IMR-90 (cell line): Measurements from ENCODE around the gene SLC6A4. TPM values are rescaled to one million over a fixed set of nuclear protein-coding genes. Genes with fewer than 3 reads are reported as not detected.

Source experiments
- ATAC-seq: fragments of 200-7000 bp; cut with Tn5 transposase; 2 replicates; pipeline ENCODE4 v1.9.1; 2020; ENCODE audit warnings: low read depth, mild to moderate bottlenecking, moderate library complexity
- BruUV-seq: library from RNA; stranded (reverse); fragments of 400-500 nt; replicated peaks from 2 replicates; lab custom pipeline; 2021; lab: Mats Ljungman, UMichigan
- CTCF ChIA-PET: fragments of 300-600 bp; formaldehyde crosslinking; extraction: SDS; loops from one replicate; lab custom pipeline; 2021; ENCODE audit warnings: antibody characterized with exemption; lab: Yijun Ruan, JAX
- POLR2A ChIA-PET: fragments of 300-600 bp; sonication (Branson Sonifier 250); formaldehyde crosslinking; loops from one replicate; lab custom pipeline; 2022; ENCODE audit warnings: antibody characterized with exemption; ENCODE audit not compliant: unreplicated experiment; lab: Charles Lee
- DNase-seq: peaks from one replicate; pipeline ENCODE4 v3.0.0; 2013
- H2AFZ ChIP-seq: replicated peaks from 2 replicates; pipeline ENCODE3; 2013; ENCODE audit warnings: low read length, mild to moderate bottlenecking; ENCODE audit not compliant: poor library complexity
- H2AK5ac ChIP-seq: 2 replicates; pipeline ENCODE4 v1.6.1; 2013; ENCODE audit warnings: low read depth, low read length, inconsistent platforms
- H2AK9ac ChIP-seq: replicated peaks from 2 replicates; pipeline ENCODE3; 2013; ENCODE audit warnings: mild to moderate bottlenecking, low read depth, low read length, moderate library complexity; ENCODE audit not compliant: poor library complexity
- H2BK120ac ChIP-seq: 2 replicates; pipeline ENCODE4 v1.6.1; 2013; ENCODE audit warnings: low read depth, low read length, inconsistent platforms
- H2BK15ac ChIP-seq: 3 replicates; pipeline ENCODE4 v1.6.1; 2013; ENCODE audit warnings: low read depth, low read length, inconsistent platforms
- H2BK20ac ChIP-seq: 2 replicates; pipeline ENCODE4 v1.6.1; 2013; ENCODE audit warnings: low read depth, mild to moderate bottlenecking, inconsistent platforms, low read length, moderate library complexity
- H2BK5ac ChIP-seq: 2 replicates; pipeline ENCODE4 v1.6.1; 2013; ENCODE audit warnings: mild to moderate bottlenecking, low read depth, low read length, inconsistent platforms; ENCODE audit not compliant: poor library complexity, severe bottlenecking
- H3K14ac ChIP-seq: replicated peaks from 2 replicates; pipeline ENCODE4 v1.6.1; 2013; ENCODE audit warnings: low read depth, low read length, inconsistent platforms
- H3K18ac ChIP-seq: 2 replicates; pipeline ENCODE4 v1.6.1; 2013; ENCODE audit warnings: low read depth, low read length, control low read depth
- H3K23ac ChIP-seq: 2 replicates; pipeline ENCODE4 v1.6.1; 2013; ENCODE audit warnings: low read depth, low read length, inconsistent platforms
- H3K27ac ChIP-seq: 2 replicates; pipeline ENCODE4 v1.5.1; 2013; ENCODE audit warnings: mild to moderate bottlenecking, control low read depth, low read length; ENCODE audit not compliant: insufficient read depth
- H3K27me3 ChIP-seq: 2 replicates; pipeline ENCODE4 v1.6.1; 2013; ENCODE audit warnings: low read length; ENCODE audit not compliant: control insufficient read depth, insufficient read depth
- H3K36me3 ChIP-seq: 2 replicates; pipeline ENCODE4 v1.6.1; 2013; ENCODE audit warnings: low read length, mixed read lengths; ENCODE audit not compliant: control insufficient read depth, insufficient read depth
- H3K4ac ChIP-seq: 2 replicates; pipeline ENCODE4 v1.6.1; 2013; ENCODE audit warnings: low read depth, low read length, inconsistent platforms
- H3K4me1 ChIP-seq: 2 replicates; pipeline ENCODE4 v1.6.1; 2013; ENCODE audit warnings: low read length, mixed read lengths; ENCODE audit not compliant: control insufficient read depth, insufficient read depth
- H3K4me2 ChIP-seq: 2 replicates; pipeline ENCODE4 v1.6.1; 2013; ENCODE audit warnings: low read depth, mild to moderate bottlenecking, control low read depth, low read length, moderate library complexity
- H3K4me3 ChIP-seq: 2 replicates; pipeline ENCODE4 v1.5.1; 2013; ENCODE audit warnings: low read depth, mild to moderate bottlenecking, control low read depth, low read length, moderate library complexity; ENCODE audit not compliant: insufficient read depth
- H3K56ac ChIP-seq: 2 replicates; pipeline ENCODE4 v1.6.1; 2013; ENCODE audit warnings: low read length, inconsistent platforms; ENCODE audit not compliant: insufficient read depth; ENCODE audit errors: extremely low read depth
- H3K79me1 ChIP-seq, 2 experiments: 2 replicates each; pipeline ENCODE4 v1.6.1; 2013; ENCODE audit warnings: low read length in 2 of 2, inconsistent platforms in 1 of 2, low read depth in 1 of 2
- H3K9ac ChIP-seq: 2 replicates; pipeline ENCODE4 v1.6.1; 2013; ENCODE audit warnings: low read depth, low read length, control low read depth
- H3K9me1 ChIP-seq: 2 replicates; pipeline ENCODE4 v1.6.1; 2013; ENCODE audit warnings: low read length, inconsistent platforms; ENCODE audit not compliant: insufficient read depth
- H3K9me3 ChIP-seq: 2 replicates; pipeline ENCODE4 v1.6.1; 2013; ENCODE audit warnings: low read length; ENCODE audit not compliant: control insufficient read depth, insufficient read depth
- H4K20me1 ChIP-seq: 2 replicates; pipeline ENCODE4 v1.6.1; 2013; ENCODE audit warnings: low read length, inconsistent platforms; ENCODE audit not compliant: insufficient read depth
- H4K5ac ChIP-seq: 2 replicates; pipeline ENCODE4 v1.6.1; 2013; ENCODE audit warnings: mild to moderate bottlenecking, low read depth, low read length, control low read depth
- H4K8ac ChIP-seq, 2 experiments: 2 replicates each; pipeline ENCODE4 v1.6.1; 2013; ENCODE audit warnings: low read depth in 2 of 2, low read length in 2 of 2, control low read depth in 1 of 2, inconsistent platforms in 1 of 2
- H4K91ac ChIP-seq: 2 replicates; pipeline ENCODE4 v1.6.1; 2013; ENCODE audit warnings: low read depth, low read length, inconsistent platforms; ENCODE audit not compliant: insufficient read depth
- BHLHE40 ChIP-seq: fragments of 150-350 bp; IDR thresholded peaks from 2 replicates; pipeline ENCODE4 v1.6.1; 2016; ENCODE audit warnings: mild to moderate bottlenecking, low read depth, low read length
- CHD1 ChIP-seq: IDR thresholded peaks from 2 replicates; pipeline ENCODE4 v1.6.1; 2012; ENCODE audit warnings: low read depth, low read length, improper control_type of control experiment
- FOS ChIP-seq: fragments of 150-350 bp; IDR thresholded peaks from 2 replicates; pipeline ENCODE4 v1.6.1; 2016; ENCODE audit warnings: low read depth, low read length
- MAFK ChIP-seq: IDR thresholded peaks from 2 replicates; pipeline ENCODE4 v1.6.1; 2012; ENCODE audit warnings: low read depth, low read length, improper control_type of control experiment
- RAD21 ChIP-seq: IDR thresholded peaks from 2 replicates; pipeline ENCODE4 v1.6.1; 2012; ENCODE audit warnings: low read length, improper control_type of control experiment
- RFX5 ChIP-seq: IDR thresholded peaks from 2 replicates; pipeline ENCODE4 v1.8.0; 2012; ENCODE audit warnings: low read depth, mild to moderate bottlenecking, low read length, moderate library complexity
- WGBS, 2 experiments: methylation state at CpG; one replicate each; pipeline versions ENCODE4 v1.1.5 to v1.1.7; 2013; ENCODE audit warnings: missing lambda C conversion rate in 2 of 2; ENCODE audit not compliant: insufficient read length in 1 of 2; ENCODE audit errors: extremely low coverage in 2 of 2; 5-methylcytosine and 5-hydroxymethylcytosine counted together
- dilution Hi-C: fragments of 300-500 bp; cut with HindIII; formaldehyde crosslinking; loops from one replicate; pipeline ENCODE4 v1.14.3; 2018; ENCODE audit warnings: low sequenced_read_pairs; ENCODE audit not compliant: unreplicated experiment
- in situ Hi-C: fragments of 300-500 bp; cut with MboI; formaldehyde crosslinking; loops from 3 replicates; pipeline ENCODE4 v1.14.3; 2019; ENCODE audit warnings: low sequenced_read_pairs, inconsistent platforms, mixed read lengths
- intact Hi-C: fragments of 100-400 bp; cut with micrococcal nuclease; formaldehyde crosslinking; loops from 2 replicates; pipeline ENCODE4 v1.10.0; 2022
- polyA plus RNA-seq, 3 experiments: library from polyadenylated mRNA; depleted of rRNA; stranded (reverse); fragments of >200 nt; gene quantifications; 2 replicates each; pipeline ENCODE4 v1.2.3, GENCODE V29; 2012; ENCODE audit warnings: low replicate concordance in 1 of 3
- total RNA-seq: library from RNA; depleted of rRNA; stranded (reverse); fragments of >200 nt; gene quantifications from 2 replicates; pipeline ENCODE4 v1.2.3, GENCODE V29; 2012
- TF ChIP-seq, protein P1 (sequence below): conservative IDR thresholded peaks from 2 replicates; pipeline ENCODE4 v1.5.1; 2012; ENCODE audit warnings: mild to moderate bottlenecking, low read depth, low read length, improper control_type of control experiment
- TF ChIP-seq, protein P2 (sequence below): fragments of 150-350 bp; IDR thresholded peaks from 2 replicates; pipeline ENCODE4 v1.6.1; 2017; ENCODE audit warnings: mild to moderate bottlenecking, antibody characterized with exemption, low read length, low read depth

The SLC6A4 gene
- total and polyA plus RNA-seq, 2 of the 4 experiments (the other 2 are of a cell fraction), result under 0.01 TPM; not detected in 1

DNA sequence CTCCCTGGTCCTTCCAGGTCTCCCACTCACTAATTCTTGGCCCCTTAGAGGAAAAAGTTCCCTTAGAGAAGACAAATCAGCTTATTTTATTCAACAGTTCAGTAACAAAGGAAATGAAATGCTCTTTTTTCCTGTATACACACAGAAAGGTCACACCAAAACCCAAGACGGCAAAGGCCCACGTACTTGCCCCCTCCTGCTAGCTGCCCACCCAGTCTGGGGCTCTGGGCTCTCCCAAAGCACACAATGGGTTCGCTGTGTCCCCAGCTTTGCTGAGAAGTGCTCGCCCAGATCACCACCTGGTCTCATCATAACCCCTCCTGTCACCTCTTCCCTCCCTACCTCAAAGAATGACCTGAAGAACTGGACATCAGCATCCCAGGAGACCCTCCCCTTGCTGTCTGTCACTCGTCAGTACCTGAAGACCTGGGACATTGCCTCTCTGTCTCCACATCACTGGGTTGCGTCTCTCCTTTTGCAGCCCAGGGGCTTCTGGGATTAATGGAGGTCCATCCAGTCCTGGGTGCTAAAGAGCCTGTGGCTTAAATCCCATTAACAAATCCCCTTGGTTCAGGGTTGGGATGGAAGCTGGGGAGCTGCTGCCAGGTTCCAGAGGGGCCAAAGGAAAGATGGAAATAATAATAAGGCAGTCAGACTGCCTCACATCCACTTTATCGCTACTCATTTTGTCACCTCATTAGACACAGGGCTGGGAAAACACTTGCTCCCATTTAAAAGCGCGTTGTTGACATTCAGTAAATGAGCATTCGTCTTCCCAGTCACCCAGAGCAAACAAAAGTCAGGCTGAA is 3.3 kb downstream of the SLC6A4 start:
- peak overlapping the region; percentile 62 for H2AK9ac ChIP-seq
- no peak overlapping the region for H2BK20ac ChIP-seq
- ChIA-PET POLR2A (no interaction called here), CTCF (no interaction called here)
- BruUV-seq, result no TSS peak
- no peaks in the 10 kb centered on the region for H3K79me1 ChIP-seq
- no peak overlapping the region for H3K9ac ChIP-seq
- no peaks in the 10 kb centered on the region for H3K9me3 ChIP-seq
- no peak for ATAC-seq
- H2BK5ac ChIP-seq, result no peak overlapping the region
- WGBS, 2 experiments, result 65% methylated on average over 4 of the region's 10 CpGs; no CpG with 5 or more reads in 1 of the 2 experiments
- no peak overlapping the region for H3K4me3 ChIP-seq
- no peak overlapping the region for H2BK15ac ChIP-seq
- no peaks in the 10 kb centered on the region for H3K9me1 ChIP-seq
- H2AFZ ChIP-seq, result no peak overlapping the region
- TF ChIP-seq MAFK (no peak), BHLHE40 (no peak), CHD1 (no peak), RFX5 (no peak), RAD21 (no peak), FOS (no peak)
- TF ChIP-seq, protein P1, sequence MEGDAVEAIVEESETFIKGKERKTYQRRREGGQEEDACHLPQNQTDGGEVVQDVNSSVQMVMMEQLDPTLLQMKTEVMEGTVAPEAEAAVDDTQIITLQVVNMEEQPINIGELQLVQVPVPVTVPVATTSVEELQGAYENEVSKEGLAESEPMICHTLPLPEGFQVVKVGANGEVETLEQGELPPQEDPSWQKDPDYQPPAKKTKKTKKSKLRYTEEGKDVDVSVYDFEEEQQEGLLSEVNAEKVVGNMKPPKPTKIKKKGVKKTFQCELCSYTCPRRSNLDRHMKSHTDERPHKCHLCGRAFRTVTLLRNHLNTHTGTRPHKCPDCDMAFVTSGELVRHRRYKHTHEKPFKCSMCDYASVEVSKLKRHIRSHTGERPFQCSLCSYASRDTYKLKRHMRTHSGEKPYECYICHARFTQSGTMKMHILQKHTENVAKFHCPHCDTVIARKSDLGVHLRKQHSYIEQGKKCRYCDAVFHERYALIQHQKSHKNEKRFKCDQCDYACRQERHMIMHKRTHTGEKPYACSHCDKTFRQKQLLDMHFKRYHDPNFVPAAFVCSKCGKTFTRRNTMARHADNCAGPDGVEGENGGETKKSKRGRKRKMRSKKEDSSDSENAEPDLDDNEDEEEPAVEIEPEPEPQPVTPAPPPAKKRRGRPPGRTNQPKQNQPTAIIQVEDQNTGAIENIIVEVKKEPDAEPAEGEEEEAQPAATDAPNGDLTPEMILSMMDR, result no peak
- TF ChIP-seq, protein P2, sequence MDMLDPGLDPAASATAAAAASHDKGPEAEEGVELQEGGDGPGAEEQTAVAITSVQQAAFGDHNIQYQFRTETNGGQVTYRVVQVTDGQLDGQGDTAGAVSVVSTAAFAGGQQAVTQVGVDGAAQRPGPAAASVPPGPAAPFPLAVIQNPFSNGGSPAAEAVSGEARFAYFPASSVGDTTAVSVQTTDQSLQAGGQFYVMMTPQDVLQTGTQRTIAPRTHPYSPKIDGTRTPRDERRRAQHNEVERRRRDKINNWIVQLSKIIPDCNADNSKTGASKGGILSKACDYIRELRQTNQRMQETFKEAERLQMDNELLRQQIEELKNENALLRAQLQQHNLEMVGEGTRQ, result no peak
- no peaks in the 10 kb centered on the region for H4K20me1 ChIP-seq
- in situ Hi-C loops (no loop called here), dilution Hi-C loops (no loop called here), intact Hi-C loops (no loop called here)
- H2AK5ac ChIP-seq, result no peak overlapping the region
- H2BK120ac ChIP-seq, result no peak overlapping the region
- no peak overlapping the region for H4K91ac ChIP-seq
- no peaks in the 10 kb centered on the region for H3K36me3 ChIP-seq
- no peak overlapping the region for H4K5ac ChIP-seq
- H3K4me1 ChIP-seq, result peaks cover 2% of the 10 kb centered on the region; the same call in 1 of the 2 replicates
- no peak overlapping the region for H3K4me2 ChIP-seq
- H3K4ac ChIP-seq, result no peak overlapping the region
- DNase-seq, result no peak
- no peak overlapping the region for H3K56ac ChIP-seq
- no peak overlapping the region for H3K14ac ChIP-seq
- no peak overlapping the region for H3K18ac ChIP-seq
- peaks cover 70% of the 10 kb centered on the region for H3K27me3 ChIP-seq
- H4K8ac ChIP-seq, result no peak overlapping the region
- H3K23ac ChIP-seq, result no peak overlapping the region
- no peak overlapping the region for H3K27ac ChIP-seq
